ENCODE data around the gene DLG2.
"Not testable (repeated sequence)": the region's sequence is repeated elsewhere in the genome, so short reads cannot be mapped to it uniquely, and the experiment has no call there.

The DLG2 gene

DNA sequence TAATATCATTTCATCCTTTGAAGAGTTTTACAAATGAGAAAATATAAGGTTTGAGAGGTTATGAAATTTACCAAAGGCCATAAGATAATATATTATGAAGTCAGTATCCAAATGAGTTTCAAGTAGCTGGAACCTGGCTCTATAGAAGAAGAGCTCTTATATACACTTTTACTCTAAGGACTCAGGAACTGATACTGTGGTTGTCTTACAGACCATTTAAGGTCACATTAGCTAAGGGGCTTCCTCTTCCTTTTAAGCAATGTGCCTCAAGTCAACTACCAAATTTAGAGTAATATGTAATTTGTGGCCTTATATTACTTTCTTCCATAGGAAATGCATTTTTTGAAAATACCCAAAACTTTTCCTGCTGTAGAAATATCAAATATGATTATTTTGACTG, 369.3 kb downstream of the DLG2 start:
- DNase-seq (ENCODE audit: extremely low read depth, low read depth) = no peak

DNA sequence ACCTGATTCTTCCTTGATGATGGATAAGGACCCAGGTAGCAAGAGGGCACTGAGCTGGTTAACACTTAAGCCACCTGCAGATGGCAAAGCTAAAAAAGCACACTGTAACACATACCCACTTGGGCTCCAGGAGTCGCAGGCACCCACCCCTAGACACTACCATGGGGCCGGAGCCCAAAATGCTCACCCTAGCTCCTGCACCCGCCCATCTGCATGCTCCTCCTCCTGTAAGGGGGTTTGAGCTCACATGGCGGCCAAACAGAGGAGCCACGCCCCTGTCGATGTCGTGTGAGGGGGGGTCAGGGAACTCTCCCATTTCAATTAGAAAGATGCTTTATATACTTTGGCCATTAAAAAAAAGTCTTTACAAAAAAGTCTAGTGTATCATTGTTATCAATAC, 370.7 kb downstream of the DLG2 start:
- no peak for DNase-seq (ENCODE audit: extremely low read depth, low read depth)
- TF ChIP-seq, protein P1, sequence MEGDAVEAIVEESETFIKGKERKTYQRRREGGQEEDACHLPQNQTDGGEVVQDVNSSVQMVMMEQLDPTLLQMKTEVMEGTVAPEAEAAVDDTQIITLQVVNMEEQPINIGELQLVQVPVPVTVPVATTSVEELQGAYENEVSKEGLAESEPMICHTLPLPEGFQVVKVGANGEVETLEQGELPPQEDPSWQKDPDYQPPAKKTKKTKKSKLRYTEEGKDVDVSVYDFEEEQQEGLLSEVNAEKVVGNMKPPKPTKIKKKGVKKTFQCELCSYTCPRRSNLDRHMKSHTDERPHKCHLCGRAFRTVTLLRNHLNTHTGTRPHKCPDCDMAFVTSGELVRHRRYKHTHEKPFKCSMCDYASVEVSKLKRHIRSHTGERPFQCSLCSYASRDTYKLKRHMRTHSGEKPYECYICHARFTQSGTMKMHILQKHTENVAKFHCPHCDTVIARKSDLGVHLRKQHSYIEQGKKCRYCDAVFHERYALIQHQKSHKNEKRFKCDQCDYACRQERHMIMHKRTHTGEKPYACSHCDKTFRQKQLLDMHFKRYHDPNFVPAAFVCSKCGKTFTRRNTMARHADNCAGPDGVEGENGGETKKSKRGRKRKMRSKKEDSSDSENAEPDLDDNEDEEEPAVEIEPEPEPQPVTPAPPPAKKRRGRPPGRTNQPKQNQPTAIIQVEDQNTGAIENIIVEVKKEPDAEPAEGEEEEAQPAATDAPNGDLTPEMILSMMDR (IDR thresholded peaks at IDR 0.05; ENCODE audit: low read depth, low read length) = no peak

More for the DNA sequence above, 369.3 kb downstream of the DLG2 start:
- TF ChIP-seq, protein P1 (IDR thresholded peaks at IDR 0.05; ENCODE audit: low read depth, low read length) = no peak

- TF ChIP-seq, protein P1 (IDR thresholded peaks at IDR 0.05; ENCODE audit: low read depth, low read length) = no peak
- no peak for DNase-seq (ENCODE audit: extremely low read depth, low read depth)
Observed at GRCh38 chr11:85249482-85249881, 377.7 kb downstream of the DLG2 start.

- TF ChIP-seq, protein P1 (IDR thresholded peaks at IDR 0.05; ENCODE audit: low read depth, low read length) = no peak
- DNase-seq (ENCODE audit: extremely low read depth, low read depth) = no peak
Observed at GRCh38 chr11:85247797-85248196, 379.3 kb downstream of the DLG2 start.

- DNase-seq (ENCODE audit: extremely low read depth, low read depth) = no peak
- TF ChIP-seq, protein P1 (IDR thresholded peaks at IDR 0.05; ENCODE audit: low read depth, low read length) = no peak
Observed at GRCh38 chr11:85238906-85239305, 388.2 kb downstream of the DLG2 start.

DNA sequence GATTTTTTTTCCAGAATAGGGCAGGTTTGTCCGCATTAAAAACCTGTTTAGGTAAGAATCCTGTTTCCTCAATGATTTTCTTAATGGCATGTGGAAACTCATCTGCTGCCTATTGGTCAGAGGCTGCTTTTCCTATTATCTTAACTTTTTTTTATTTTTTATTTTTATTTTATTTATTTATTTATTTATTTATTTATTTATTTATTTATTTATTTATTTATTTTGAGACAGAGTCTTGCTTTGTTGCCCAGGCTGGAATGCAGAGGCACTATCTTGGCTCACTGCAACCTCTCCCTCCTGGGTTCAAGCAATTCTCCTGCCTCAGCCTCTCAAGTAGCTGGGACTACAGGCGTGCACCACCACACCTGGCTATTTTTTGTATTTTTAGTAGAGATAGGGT, 389.1 kb downstream of the DLG2 start:
- DNase-seq (ENCODE audit: extremely low read depth, low read depth) = not testable (repeated sequence)

DNA sequence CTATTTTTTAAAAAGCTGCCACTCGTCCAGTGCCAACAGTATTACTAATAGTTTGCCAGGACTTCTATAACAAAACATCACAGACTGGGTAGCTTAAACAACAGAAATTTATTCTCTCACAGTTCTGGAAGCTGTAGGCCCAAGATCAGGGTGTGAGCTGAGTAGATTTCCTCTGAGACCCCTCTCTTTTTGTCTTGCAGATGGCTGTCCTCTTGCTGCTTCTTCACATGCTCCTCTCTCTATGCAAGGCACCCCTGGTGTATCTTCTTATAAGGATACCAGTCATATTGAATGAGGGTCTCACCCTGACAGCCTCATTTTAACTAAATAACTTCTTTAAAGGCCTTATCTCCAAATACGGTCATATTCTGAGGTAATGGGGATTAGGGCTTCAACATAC, 390.9 kb downstream of the DLG2 start:
- TF ChIP-seq, protein P1 (IDR thresholded peaks at IDR 0.05; ENCODE audit: low read depth, low read length) = no peak
- no peak for DNase-seq (ENCODE audit: extremely low read depth, low read depth)

DNA sequence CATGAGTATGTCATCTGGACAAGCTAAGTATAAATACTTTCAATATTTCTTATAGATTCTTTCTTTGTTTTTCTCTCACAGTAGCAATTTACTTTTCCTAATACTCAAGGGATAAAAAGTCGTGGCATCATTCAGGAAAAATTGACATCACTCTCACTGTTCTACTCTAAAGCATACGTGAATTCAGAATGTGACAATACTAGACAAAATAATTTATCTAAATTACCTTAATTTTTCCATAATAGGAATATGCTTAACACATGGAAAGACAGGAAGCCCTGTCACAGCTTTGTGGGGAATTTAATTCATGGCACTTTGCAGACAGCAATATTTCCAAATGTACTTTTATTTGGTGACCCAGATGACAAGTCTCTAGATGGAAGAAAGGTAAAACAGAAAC, 394.6 kb downstream of the DLG2 start:
- DNase-seq (ENCODE audit: extremely low read depth, low read depth) = no peak

More for the DNA sequence above, 394.6 kb downstream of the DLG2 start:
- TF ChIP-seq, protein P1 (IDR thresholded peaks at IDR 0.05; ENCODE audit: low read depth, low read length) = no peak
